ENCODE data around the gene GPS1. TPM values are rescaled to one million over a fixed set of nuclear protein-coding genes. Genes with fewer than 3 reads are reported as not detected.
A peak's percentile ranks its signal among the peaks of the same experiment; 100 is the strongest.

The GPS1 gene
- total RNA-seq, 3 donors from 2014 or later = 68.8 to 95.4 (median 94.4) TPM

DNA sequence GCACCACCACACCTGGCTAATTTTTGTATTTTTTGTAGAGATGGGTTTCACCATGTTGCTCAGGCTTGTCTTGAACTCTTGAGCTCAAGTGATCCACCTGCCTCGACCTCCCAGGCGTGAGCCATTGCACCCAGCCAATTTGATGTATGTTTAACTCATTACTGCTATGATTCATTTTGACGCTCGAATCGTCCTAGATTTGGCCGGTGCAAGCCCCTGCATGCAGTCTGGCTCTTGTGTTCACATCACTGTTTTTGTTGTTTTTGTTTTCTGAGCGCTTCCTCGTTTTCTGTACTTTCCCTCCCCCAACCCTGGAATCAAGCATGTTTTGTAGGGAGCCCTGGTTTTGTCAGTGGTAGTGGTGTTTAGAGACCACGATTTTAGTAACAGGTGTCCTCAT, 21.7 kb downstream of the GPS1 start:
- no peak for TF ChIP-seq POLR2AphosphoS5 (IDR thresholded peaks at IDR 0.05)
- TF ChIP-seq, protein P1, sequence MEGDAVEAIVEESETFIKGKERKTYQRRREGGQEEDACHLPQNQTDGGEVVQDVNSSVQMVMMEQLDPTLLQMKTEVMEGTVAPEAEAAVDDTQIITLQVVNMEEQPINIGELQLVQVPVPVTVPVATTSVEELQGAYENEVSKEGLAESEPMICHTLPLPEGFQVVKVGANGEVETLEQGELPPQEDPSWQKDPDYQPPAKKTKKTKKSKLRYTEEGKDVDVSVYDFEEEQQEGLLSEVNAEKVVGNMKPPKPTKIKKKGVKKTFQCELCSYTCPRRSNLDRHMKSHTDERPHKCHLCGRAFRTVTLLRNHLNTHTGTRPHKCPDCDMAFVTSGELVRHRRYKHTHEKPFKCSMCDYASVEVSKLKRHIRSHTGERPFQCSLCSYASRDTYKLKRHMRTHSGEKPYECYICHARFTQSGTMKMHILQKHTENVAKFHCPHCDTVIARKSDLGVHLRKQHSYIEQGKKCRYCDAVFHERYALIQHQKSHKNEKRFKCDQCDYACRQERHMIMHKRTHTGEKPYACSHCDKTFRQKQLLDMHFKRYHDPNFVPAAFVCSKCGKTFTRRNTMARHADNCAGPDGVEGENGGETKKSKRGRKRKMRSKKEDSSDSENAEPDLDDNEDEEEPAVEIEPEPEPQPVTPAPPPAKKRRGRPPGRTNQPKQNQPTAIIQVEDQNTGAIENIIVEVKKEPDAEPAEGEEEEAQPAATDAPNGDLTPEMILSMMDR (IDR thresholded peaks at IDR 0.05) = no peak
- no peak for TF ChIP-seq POLR2A (IDR thresholded peaks at IDR 0.05)
- Histone ChIP-seq H3K27me3 (no peaks in the 10 kb centered on the region), H3K36me3 (no peaks in the 10 kb centered on the region), H3K4me1 (no peaks in the 10 kb centered on the region), H3K4me3 (no peak overlapping the region), H3K9me3 (no peaks in the 10 kb centered on the region), H3K27ac (no peak overlapping the region)
- intact Hi-C loops (cut with DNase I; ENCODE audit: low total_unique reads) = no loop called here
- no peak for DNase-seq (ENCODE audit: low spot score in 2 of 2)

DNA sequence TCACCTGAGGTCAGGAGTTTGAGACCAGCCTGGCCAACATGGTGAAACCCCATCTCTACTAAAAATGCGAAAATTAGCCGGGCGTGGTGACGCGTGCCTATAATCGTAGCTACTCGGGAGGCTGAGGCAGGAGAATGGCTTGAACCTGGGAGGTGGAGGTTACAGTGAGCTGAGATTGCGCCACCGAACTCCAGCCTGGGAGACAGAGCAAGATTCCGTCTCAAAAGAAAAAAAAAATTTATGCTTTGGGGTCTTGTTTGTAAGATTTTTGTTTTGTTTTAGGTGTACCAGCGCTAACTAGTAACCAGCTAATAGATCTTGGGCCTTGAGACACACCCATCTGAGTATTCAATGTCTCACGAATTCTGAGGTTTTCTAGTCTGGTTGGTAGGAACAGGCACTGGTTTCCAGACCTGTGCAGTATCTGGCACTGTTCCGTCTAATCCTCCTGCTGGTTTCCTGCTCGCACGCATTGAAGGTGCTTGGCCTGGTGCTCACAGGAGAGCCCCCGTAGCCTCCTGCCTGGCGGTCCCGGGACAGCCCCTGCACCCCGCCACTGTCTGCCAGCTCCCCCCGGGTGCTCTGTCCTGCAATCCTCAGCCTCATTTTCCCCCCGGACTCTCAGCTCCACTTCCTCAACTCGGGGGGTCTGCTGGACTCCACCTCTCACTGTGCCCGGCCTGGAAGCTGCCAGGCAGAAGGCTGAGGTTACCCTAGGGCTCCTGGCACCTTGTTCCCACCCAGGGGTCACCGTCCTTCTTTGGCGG, 24.5 kb downstream of the GPS1 start:
- Histone ChIP-seq H3K4me1 (no peaks in the 10 kb centered on the region), H3K27me3 (no peaks in the 10 kb centered on the region), H3K27ac (peak overlapping the region in 1 of 2 donors; percentile 50), H3K36me3 (peaks cover 11% of the 10 kb centered on the region), H3K9me3 (no peaks in the 10 kb centered on the region), H3K4me3 (no peak overlapping the region)
- DNase-seq (ENCODE audit: low spot score in 2 of 2) = no peak
- intact Hi-C loops (cut with DNase I; ENCODE audit: low total_unique reads) = no loop called here
- no peak for TF ChIP-seq POLR2A (IDR thresholded peaks at IDR 0.05)
- TF ChIP-seq, protein P1 (IDR thresholded peaks at IDR 0.05) = no peak

DNA sequence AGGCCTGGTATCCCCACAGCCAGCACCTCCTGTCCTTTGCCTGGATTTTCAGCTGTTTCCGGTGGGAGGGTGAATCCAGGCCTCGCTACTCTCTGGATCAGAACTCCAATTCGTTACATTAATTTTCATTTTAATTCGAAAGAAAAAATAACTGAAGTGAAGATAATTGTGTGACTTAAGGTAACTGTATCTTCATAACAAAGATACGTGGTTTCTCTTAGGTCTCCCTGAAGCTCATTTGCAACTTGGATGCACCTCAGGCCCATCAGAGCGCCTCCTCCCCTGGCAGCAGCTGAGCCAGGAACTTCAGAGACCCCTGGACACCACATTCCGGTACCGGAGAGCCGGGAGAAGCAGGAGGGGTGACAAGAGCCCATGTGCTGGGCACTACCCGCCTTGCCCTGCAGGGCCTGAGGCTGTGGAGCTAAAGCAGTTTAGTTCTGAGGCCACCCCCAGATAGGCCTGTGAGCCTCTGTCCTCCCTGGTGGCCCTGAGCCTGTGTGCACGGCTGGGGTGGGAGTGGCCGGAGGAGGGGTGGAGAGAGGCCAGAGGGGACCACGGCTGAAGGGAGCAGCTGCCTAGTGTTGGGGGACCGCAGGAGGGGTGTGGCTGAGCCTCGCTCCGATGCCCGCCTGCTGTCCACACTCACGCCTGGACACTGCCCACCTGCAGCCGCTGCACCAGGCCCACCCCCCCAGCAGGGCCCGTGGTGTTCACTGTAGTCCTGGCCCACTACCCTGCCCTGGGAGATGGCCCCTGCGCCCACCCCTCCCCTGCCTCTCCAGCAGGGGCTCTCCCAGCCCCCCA, 25.3 kb downstream of the GPS1 start:
- H3K27ac ChIP-seq = peak overlapping the region; percentile 50 to 82
- TF ChIP-seq POLR2AphosphoS5 (IDR thresholded peaks at IDR 0.05) (no peak), POLR2A (IDR thresholded peaks at IDR 0.05) (no peak)
- TF ChIP-seq, protein P1 (IDR thresholded peaks at IDR 0.05) = no peak
- H3K27me3 ChIP-seq = no peaks in the 10 kb centered on the region
- no peaks in the 10 kb centered on the region for H3K9me3 ChIP-seq
- DNase-seq (ENCODE audit: low spot score in 2 of 2) = no peak
- peak overlapping the region in 1 of 3 donors; percentile 35 for H3K4me3 ChIP-seq
- peaks cover 14% of the 10 kb centered on the region for H3K36me3 ChIP-seq
- no peaks in the 10 kb centered on the region for H3K4me1 ChIP-seq
- intact Hi-C loops (cut with DNase I; ENCODE audit: low total_unique reads) = no loop called here

DNA sequence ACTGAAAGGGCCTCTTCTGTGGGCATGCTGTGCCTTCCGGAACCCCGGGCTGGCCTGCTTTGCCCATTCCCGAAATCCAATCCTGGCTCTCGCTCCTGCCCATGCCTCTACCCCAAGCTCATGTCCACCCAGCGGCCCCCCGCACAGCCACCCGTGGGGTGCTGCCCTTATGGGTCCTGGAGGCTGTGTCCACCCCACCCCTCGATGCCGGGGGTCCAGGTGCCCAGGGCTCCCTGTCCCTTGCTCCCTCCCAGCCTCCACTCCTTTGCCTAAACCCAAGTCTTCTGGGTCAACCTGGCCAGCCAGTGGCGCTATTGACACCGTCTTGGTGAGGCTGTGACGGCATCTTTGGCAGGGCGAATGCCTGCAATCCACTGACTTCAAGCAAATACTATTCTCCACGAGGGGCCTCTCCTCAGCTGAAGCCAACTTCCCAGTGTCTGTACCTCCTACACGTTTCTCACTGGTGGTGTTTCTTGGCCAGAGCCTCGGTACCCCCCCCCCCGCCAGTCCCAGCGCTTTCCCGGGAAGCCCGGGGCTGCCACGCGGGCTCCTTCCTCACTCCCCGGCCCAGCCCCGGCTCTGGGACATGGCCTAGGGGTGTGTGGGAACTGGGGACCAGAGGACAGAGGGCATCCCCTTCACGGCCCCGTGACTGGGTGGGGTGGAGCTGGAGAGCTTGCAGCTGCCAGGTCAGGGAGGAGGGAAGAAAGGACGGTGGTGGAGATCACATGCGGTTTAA, 26.1 kb downstream of the GPS1 start:
- TF ChIP-seq, protein P1 (IDR thresholded peaks at IDR 0.05) = no peak
- peak in 2 of 3 donors; percentile 35 to 53 for TF ChIP-seq POLR2AphosphoS5 (IDR thresholded peaks at IDR 0.05)
- peak overlapping the region in 1 of 3 donors; percentile 35 for H3K4me3 ChIP-seq
- intact Hi-C loops (cut with DNase I; ENCODE audit: low total_unique reads) = no loop called here
- H3K9me3 ChIP-seq = no peaks in the 10 kb centered on the region
- H3K36me3 ChIP-seq = peaks cover 22% of the 10 kb centered on the region
- H3K27ac ChIP-seq = peak overlapping the region; percentile 50 to 82
- DNase-seq (ENCODE audit: low spot score in 2 of 2) = peak in 1 of 2 donors; percentile 64
- no peaks in the 10 kb centered on the region for H3K27me3 ChIP-seq
- H3K4me1 ChIP-seq = no peaks in the 10 kb centered on the region
